HG03520 (cell line): ENCODE measurements around the gene UBE2V1.
"Not testable (repeated sequence)": the region's sequence is repeated elsewhere in the genome, so short reads cannot be mapped to it uniquely, and the experiment has no call there.

ENCODE experiments used
- ATAC-seq: cut with Tn5 transposase; IDR thresholded peaks from one replicate; pipeline ENCODE4 v1.9.1; 2021; ENCODE audit warnings: mild to moderate bottlenecking, moderate library complexity; ENCODE audit not compliant: unreplicated experiment

Gene UBE2V1

DNA sequence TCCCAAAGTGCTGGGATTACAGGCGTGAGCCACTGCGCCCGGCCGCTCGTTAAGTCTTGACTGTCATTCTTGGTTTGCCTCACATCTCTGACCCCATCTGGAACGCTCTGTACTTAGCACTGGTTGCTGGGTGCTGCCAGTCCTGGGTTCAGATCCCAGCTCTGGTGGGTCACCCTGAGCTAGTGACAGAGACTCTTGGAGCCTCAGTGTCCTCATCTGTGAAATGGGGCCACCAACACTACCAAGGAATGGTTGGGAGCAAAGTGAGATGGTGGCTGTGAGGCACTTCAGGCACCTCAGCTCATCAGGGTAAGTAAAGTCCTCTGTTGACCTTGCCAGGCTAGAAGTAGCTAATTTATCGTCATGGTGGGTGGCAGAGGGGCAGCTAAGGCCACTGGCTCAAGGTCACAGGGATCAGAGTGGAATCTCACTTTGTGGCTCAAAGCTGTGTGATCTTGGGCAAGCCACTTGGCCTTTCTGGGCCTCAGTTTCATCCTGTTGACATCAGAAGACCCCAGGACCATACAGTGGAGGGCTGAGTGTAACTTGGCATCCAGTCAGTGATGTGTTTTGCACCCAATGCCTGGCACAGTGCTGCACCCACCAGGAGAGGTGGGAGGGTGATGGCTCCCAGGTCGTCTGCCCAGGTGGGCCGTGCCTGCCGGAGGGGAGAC lies 46.7 kb downstream of the UBE2V1 start:
- no peak for ATAC-seq

DNA sequence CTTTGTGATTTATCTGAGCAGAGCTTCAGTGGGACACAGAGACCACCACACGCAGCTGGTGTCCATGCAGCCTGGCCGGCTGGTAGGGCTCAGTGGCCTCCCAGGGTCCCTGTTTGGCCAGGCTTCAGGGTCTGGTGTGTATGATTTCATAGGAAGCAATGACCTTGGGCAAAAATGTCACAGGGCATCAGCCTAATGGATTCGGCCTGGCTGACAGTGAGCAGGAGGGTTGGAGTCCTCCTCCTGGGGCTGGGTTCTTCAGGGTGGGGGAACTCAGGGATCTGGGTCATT lies 47.7 kb downstream of the UBE2V1 start:
- no peak for ATAC-seq

DNA sequence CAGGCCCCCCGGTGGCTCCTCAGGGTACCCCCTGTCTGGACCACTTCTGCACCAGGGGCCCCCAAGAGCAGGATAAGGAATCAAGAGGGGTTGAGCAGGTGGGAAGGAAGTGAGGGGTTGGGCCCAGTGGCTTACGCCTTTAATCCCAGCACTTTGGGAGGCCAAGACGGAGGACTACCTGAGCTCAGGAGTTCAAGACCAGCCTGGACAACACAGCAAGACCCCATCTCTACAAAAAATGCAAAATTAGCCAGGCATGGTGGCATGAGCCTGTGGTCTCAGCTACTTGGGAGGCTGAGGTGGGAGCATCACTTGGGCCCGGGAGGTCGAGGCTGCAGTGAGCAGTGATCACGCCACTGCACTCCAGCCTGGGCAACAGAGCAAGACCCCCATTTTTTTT lies 49.2 kb downstream of the UBE2V1 start:
- not testable (repeated sequence) for ATAC-seq

DNA sequence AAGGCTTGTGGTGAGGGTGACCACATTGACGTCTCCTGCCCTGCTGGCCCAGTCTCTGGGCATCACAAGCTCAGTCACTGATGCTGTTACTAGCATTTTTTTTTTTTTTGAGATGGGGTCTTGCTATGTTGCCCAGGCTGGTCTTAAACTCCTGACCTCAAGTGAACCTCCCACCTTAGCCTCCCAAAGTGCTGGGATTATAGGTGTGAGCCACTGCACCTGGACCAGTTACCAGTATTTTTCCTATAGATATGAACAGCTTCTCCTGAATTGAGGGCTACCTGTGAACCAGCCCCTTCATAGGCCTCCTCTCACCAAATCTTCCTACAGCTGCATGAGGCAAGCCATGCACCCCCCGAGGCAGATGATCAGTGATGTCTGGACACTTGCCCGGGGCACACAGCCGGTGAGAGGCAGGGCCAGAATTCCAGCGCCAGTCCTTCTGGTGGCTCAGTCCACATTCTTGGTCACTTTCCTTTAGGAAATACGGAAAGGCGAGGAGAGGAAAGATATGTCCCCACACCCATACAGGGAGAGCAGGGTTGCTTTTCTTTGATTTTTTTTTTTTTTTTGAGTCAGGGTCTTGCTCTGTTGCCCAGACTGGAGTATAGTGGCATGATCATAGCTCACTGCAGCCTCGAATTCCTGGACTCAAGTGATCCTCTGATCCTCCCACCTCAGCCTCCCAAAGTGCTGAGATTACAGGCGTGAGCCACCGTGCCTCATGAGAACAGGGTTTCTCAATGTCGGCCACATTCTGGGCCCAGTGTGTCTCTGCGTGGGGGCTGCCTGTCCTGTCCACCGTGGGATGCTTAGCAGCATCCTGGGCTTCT lies 50.7 kb downstream of the UBE2V1 start:
- ATAC-seq = no peak

DNA sequence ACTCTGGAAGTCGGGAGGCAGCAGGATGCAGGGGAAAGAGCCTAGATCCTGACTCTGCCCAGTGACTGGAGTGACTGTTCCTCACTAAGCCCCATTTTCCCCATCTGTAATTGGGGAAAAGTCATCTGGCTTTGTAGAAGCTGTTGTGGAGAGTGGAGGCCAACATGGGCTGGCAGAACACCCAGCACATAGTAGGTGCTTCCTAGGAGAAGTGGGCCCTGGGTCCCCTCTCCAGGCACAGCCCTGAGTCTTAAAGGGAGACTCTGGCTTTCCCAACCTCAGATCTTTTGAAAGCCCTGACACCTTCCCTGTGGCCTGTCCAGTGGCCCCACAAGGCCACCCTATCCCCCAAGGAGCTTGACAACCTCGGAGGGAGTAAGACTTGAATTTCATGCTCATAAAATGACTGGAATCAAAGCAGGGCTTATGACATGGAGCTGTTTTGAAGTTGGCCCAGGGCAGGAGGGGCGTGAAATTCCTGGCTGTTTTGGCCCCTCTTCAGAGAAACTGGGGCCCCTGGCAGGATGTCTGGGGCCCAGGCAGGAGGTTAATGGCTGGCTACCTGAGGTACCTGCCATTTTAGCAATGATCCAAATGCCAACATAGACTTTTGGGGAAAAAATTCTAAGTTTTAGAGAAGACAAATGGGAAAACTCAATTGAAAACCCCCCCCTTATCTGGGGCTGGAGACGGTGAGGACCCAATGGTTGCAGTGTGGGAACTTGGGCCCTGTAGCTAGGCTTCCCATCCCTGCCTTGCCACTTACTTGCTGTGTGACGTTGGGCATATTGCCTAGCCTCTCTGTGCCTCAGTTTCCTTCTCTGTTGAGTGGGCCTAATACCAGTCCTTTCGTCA lies 51.6 kb downstream of the UBE2V1 start:
- no peak for ATAC-seq

DNA sequence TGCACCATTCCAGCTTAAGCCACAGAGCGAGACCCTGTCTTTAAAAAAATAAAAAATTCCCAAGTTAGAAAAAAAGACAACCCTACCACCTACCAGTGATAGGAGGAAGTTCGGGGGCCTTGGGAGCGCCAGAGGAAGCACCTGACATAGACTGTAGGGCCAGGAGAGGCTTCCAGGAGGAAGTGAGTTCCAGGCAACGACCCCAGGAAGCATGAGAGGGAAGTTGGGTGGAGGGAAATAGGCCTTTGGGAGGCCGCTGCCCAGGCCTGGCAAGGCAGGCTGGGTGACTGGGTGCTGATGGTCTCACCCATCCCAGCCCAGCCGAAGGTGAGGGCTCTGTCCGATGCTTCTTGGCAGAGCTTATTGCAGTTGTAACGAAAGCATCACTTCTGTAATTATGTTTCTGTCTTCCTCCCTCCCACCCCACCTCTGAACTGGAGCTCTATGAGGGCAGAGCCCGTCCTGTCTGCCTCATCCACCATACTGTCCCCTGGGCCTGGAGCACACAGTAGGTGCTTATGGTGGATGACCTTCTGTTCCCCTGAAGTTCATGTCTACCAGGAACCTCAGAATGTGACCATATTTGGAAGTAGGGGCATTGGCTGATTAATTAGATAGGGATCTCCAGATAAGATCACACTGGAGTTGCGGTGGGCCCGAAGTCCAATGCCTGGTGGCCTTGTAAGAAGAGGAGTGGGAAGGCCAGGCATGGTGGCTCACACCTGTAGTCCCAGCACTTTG lies 54.1 kb downstream of the UBE2V1 start:
- ATAC-seq = no peak

DNA sequence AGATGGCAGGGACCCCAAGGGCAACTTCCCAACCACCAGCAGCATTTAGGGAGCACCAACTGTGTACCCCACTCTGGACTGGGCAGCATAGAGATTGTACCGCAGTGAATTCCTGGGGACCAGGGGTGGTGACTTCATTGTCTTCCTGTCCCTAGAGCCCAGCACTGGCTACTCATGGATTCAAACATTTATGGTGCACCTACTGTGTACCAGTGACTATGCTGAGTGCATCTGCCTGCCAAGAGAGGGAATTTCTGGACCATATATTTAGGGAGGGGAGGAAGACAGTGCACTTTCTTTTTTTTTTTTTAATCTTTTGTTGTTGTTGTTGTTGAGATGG lies 55.3 kb downstream of the UBE2V1 start:
- no peak for ATAC-seq

DNA sequence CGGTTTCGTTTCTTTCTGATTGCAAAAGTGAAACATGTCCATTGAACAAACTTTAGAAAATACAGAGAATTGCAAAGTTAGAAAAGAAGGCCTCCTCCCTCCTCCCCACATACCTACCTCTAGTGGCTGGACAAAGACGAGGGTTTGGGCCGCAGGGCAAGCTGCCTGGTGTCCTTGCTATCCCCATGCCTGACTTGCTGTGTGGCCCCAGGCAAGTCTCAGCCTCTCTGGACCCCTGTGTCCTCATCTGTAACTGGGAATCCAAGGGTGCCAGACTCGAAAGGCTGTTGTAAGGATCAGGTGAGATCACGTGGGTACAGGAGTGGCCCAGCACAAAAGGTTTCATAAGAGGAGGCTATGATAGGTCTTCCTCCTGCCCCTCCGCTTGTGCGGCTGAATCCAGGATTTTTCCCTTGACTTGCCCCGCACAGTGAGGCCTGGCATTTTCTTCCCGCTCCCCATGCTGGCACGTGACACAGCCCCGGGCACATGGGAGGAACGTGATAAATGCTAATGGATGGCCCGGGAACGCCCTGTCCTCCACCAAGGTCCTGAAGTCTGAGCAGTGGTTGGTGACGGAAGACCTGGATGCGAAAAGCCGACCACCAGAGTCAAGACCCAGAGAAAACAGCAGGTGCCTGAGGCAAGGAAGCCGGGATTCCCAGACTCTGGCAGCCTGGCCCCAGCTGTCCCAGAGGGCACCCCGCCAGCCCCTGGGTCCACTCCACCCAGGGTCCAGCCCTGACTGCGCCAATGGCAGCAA lies 55.8 kb downstream of the UBE2V1 start:
- no peak for ATAC-seq

DNA sequence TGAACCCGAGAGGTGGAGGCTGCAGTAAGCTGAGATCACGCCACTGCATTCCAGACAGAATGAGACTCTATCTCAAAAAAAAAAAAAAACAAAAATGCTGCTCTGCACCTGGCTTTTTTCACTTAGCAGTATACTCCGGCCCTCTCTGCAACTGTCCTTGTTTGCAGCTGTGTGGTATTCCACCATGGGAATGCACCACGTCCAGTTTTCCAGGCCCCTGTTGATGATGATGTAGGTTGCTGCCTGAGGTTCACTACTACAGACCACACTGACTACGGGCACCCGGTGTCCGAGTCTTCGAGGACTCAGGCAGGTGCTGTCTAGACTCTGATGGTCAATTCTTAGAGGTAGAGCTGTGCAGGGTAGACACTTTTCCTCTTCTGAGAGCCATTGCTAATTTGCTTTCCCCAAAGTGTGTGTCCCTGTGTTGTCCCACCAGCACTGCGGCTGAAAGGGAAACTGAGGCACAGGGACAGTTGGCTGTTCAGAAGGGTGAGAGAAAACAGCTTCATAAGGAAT lies 56.5 kb downstream of the UBE2V1 start:
- no peak for ATAC-seq

DNA sequence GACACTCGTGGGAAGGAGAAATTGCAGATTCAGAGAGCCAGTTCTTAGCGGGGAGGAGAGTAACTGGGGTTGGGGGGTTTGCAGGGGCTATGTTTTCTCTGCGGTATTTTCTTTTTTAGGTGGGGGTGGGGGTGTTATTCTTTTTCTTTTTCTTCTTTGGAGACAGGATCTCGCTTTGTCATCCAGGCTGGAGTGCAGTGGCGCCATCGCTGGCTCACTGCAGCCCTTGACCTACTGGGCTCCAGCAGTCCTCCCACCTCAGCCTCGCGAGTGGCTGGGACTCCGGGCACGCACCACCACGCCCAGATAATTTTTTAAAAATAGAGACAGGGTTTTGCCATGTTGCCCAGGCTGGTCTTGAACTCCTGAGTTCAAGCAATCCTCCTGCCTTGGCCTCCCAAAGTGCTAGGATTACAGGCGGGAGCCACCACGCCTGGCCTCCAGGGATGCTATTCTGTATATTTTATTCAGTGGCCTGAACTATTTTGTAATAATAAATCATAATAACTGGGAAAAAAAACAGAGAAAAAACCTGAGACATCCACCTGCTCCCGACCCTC lies 57.3 kb downstream of the UBE2V1 start:
- no peak for ATAC-seq

DNA sequence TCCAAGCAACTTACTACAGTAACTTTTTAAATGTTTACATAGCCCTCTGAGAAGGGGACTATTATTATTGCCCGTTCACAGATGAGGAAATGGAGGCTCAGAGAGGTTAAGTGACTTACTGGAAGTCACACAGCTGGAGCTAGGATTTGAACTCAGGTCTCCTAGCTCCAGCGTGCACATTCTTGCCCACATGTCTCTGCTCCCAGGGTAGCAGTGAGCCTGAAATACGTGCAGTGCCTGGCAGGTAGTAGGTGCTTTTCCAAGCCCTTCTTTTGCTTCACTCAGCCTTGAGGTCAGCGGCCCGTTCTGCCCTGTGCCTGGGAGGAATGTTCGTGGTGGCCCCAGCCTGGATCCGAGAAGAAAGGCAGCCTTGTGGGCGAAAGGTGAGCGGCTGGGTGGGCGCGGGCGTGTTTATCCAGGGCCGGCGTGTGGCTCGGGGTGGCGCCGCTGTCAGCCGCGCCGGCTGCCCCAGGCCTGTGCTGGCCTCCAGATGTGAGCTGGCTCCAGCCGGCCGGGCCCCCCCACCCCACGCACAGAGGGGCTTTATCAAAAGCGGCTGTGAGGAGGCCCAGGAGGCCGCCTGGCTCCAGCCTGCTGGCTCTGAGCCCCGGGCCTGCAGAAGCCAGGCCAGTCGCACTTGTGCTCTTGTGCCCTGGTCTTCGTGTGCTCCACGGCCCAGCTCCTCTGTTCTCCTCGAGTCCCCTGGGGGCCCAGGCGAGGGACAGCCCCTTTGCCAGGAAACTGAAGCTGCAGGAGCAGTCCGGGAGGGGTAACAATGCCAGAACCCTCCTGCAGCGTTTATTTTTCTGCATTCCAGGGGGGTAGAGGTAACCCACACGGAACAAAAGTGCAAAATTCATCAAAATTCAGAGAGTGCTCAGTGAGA lies 58.1 kb downstream of the UBE2V1 start:
- ATAC-seq = no peak

DNA sequence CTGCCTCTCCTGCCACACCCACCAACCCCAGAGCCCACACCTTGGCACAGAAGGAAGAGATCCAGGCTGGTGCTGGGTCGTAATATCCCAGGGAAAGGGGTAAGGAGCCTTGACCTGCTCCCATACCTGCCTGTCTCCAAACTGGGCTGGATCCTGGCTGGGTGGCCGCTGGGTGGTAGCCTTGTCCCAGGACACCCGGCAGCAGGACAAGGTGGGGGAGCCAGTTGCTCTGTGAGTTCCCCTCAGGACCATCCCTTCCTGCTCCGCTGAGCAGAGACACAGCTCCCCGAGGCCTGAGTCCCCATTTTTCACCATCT lies 58.8 kb downstream of the UBE2V1 start:
- ATAC-seq = no peak

DNA sequence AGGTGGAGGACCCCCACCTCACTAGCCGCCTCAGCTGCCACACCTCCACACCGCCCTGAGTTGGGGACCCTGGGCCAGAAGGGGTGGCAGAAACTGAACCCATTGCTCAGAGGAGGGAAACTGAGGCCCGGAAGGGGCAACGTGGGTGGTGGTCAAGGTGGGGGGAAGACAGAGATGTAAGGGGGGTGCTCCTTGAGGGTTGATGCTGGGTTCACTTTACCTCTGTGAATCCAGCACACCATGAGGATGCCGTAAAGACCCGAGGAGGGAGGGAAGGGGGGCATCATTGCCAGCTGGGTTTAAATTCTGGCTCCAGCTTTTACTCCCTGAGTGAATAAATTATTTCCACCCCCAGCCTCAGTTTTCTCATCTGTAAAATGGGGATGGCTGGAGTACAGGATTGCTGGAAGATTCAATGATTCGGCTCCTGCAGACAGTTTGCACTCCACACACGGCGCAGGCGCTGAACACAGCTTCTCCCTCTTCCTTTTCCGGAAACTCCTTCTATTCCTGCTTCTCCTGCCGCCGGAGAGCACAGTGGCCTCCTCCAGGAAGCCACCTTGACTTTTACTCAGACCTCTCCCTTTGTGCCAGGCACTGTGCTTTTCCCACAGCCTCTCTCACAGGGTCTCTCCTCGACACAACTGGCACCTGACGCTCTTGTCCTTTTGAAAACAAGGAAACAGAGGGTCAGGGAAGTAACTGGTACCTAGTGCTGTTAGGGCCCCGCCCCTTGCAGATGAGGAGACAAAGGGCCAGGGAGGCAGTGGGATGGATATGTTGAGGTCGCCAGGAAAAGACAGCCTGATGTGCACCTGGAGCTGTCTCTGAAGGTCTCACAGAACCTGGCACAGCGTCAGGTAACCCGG lies 59.4 kb downstream of the UBE2V1 start:
- no peak for ATAC-seq

DNA sequence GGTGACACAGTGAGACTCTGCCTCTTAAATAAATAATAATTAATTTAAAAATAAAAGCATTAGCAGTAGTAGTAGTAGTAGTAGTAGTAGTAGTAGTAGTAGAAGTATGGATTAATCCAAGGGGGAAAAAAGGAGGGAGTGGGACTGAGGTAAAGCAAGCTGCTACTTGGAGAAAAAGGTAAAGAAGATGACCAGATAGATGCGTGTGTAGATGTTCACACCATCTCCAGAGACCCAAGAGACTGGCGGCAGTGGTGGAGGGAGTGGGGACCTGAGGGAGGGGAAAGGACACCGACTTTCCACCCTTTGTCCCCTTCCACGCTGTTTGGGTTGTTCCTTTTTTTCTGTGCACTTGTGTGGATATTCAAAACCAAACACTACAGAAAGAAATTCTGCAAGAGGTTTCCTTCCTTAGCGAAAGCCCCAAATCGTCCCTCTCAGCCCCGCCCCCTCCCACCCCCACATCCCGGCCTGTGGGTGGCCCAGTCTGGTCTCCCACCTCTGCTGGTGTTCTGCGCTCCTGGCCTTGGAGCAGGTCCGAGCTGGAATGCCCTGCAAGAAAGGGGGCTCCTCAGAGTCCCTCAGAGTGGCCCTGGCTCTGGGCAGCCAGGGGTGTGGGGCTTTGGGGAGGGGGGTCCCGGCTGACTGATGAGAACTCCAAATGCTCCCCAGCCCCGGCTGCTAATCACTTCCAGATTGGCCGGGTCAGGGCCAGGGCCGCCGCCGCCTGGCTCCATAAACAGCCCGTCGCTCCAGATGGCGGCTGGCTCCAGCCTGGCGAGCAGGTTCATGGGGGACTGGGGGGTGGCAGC lies 60.2 kb downstream of the UBE2V1 start:
- no peak for ATAC-seq

DNA sequence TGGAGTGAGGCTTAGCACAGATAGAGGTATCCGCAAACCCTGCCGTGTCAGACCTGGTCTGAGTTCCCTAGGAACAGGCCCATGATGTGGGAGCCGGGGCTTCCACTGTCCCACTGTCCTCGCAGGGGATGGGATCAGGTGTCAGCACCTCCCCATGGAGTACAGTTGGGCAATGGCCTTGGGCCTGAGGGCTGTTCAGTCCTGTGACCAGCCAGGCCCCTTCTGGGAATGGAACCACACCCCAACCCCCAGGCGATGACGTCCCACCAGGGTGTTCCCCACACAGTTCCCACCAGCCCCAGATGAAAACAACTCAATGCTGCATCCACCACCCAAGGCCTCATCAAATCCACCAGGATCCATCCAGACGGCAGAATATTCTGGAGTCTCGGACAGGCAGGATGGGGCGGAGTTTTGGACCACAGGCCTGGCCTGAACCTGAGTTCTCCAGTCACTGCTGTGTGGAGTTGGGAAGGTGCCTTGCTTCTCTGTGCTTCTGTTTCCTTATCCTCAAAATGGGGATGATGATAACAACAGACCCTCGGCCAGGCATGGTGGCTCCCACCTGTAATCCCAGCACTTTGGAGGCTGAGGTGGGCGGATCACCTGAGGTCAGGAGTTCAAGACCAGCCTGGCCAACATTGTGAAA lies 62.2 kb downstream of the UBE2V1 start:
- no peak for ATAC-seq

DNA sequence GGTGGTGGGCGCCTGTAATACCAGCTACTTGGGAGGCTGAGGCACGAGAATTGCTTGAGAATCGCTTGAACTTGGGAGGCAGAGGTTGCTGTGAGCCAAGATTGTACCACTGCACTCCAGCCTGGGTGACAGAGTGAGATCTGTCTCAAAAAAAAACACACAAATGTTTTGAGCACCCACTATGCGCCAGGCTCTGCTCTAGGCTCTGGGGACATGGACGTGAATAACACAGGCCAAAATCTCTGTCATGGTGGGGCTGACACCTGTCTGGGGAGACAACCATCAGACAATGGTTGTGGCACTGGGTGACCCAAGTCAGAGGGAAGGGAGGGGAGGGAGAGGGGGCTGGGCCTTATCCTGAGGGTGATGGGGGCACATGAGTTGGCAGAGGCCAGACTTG lies 62.7 kb downstream of the UBE2V1 start:
- ATAC-seq = no peak
